Naive thymus-derived CD8-positive, alpha-beta T cell (primary cell): ENCODE results near the gene CT45A10. TPM values are rescaled to one million over a fixed set of nuclear protein-coding genes. Genes with fewer than 3 reads are reported as not detected.
"Not testable (repeated sequence)": the region's sequence is repeated elsewhere in the genome, so short reads cannot be mapped to it uniquely, and the experiment has no call there.

ENCODE experiments used
- ATAC-seq, 2 donors: fragments of 150-1000 bp; cut with Tn5 transposase in 1 of 2; sonication (Bioruptor Pico), chemical (Tn5 transposase) in 1 of 2; 1 replicate in 1 of 2; 2 replicates in 1 of 2; pipeline ENCODE4 v1.10.0; 2021; ENCODE audit warnings: mild to moderate bottlenecking in 2 of 2, moderate library complexity in 2 of 2
- POLR2A ChIA-PET: fragments of 350-600 bp; sonication (Branson Sonifier 250); formaldehyde crosslinking; loops from one replicate; lab custom pipeline; 2021; ENCODE audit warnings: antibody characterized with exemption; lab: Charles Lee
- DNase-seq, 10 donors: peaks; one replicate each; pipeline versions ENCODE4 v3.0.0 to v3.0.0-alpha.2; 2020 to 2022
- H3K27ac Mint-ChIP-seq, 10 donors: one replicate each; pipeline ENCODE4 v1.8.0; 2020 to 2022; ENCODE audit warnings: mild to moderate bottlenecking in 10 of 10, mixed read lengths in 10 of 10, moderate library complexity in 4 of 10, inconsistent platforms in 1 of 10
- H3K27me3 Mint-ChIP-seq, 5 donors: one replicate each; pipeline ENCODE4 v1.8.0; 2021 to 2022; ENCODE audit warnings: mixed read lengths in 5 of 5
- H3K36me3 Mint-ChIP-seq, 3 donors: one replicate each; pipeline ENCODE4 v1.8.0; 2020 to 2022; ENCODE audit warnings: mixed read lengths in 3 of 3, mild to moderate bottlenecking in 2 of 3, inconsistent platforms in 1 of 3
- H3K4me1 Mint-ChIP-seq, 4 donors: one replicate each; pipeline ENCODE4 v1.8.0; 2021 to 2022; ENCODE audit warnings: mixed read lengths in 4 of 4
- H3K4me3 Mint-ChIP-seq, 10 donors: one replicate each; pipeline ENCODE4 v1.8.0; 2020 to 2022; ENCODE audit warnings: mild to moderate bottlenecking in 10 of 10, mixed read lengths in 10 of 10, moderate library complexity in 6 of 10, inconsistent platforms in 1 of 10
- H3K9me3 Mint-ChIP-seq, 9 donors: one replicate each; pipeline ENCODE4 v1.8.0; 2020 to 2022; ENCODE audit warnings: mixed read lengths in 9 of 9, mild to moderate bottlenecking in 3 of 9, inconsistent platforms in 1 of 9, moderate library complexity in 1 of 9
- polyA plus RNA-seq, 3 donors: library from polyadenylated mRNA; unstranded; fragments of 300-500 nt; fragmentation: Illumina TruSeq; gene quantifications; one replicate each; pipeline ENCODE4 v1.2.3, GENCODE V29; 2021
- total RNA-seq, 8 experiments: library from RNA in 2 of 8; stranded (reverse) in 2 of 8; gene quantifications; one replicate each; pipeline ENCODE4 v1.2.3 and lab custom pipeline; 2021 to 2026

Gene CT45A10
- total and polyA plus RNA-seq, 5 experiments from 2014 or later, result not detected

DNA sequence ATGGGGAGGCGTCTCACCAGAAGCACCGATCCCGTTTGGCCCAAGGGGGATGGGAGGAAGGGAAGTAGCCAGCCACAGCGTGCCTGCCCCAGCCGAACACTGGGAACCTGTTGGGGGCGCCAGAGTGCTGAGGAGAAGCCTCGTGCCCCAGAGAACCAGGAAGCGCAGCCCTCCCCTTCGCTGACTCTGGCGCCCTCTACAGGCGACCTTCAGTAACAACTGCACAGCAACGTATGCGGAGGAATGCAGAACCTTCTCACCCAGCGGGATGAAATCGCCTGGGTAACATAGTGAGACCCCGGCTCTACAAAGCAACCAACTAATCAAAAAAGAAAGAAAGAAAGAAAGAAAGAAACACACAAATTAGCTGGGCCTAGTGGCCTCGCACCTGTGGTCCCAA, 38.8 kb downstream of the CT45A10 start, which contains the start of gene CT45A8:
TSS of gene CT45A8 (minus strand) at position 101 of the 400 bp plus-strand sequence. CDS start 3,755 bp downstream, outside the sequence.
- ATAC-seq, H3K4me3 Mint-ChIP-seq, H3K27me3 Mint-ChIP-seq, H3K4me1 Mint-ChIP-seq, H3K36me3 Mint-ChIP-seq, H3K27ac Mint-ChIP-seq, H3K9me3 Mint-ChIP-seq, DNase-seq, POLR2A ChIA-PET: not testable (repeated sequence)

GRCh38 chrX:135837180-135837579, 56.1 kb downstream of the CT45A10 start, which contains the start of gene CT45A7:
TSS of gene CT45A7 (minus strand) at chrX:135837280. CDS start at chrX:135833533, 3,747 bp downstream.
- ATAC-seq, H3K27ac Mint-ChIP-seq, H3K9me3 Mint-ChIP-seq, POLR2A ChIA-PET, H3K27me3 Mint-ChIP-seq, H3K4me3 Mint-ChIP-seq, DNase-seq, H3K36me3 Mint-ChIP-seq, H3K4me1 Mint-ChIP-seq: not testable (repeated sequence)

Other genes with a start within 250 kb of the CT45A10 start
- gene CT45A1, start 179.8 kb downstream of the CT45A10 start, total RNA-seq, result not detected
- not detected for gene CT45A1, start 179.8 kb downstream of the CT45A10 start, polyA plus RNA-seq
- not detected for gene CT45A3, start 125.3 kb downstream of the CT45A10 start, total RNA-seq
- not detected for gene CT45A3, start 125.3 kb downstream of the CT45A10 start, polyA plus RNA-seq
- not detected for gene CT45A5, start 107.9 kb downstream of the CT45A10 start, total RNA-seq
- gene CT45A5, start 107.9 kb downstream of the CT45A10 start, polyA plus RNA-seq, result not detected
- not detected for gene CT45A6, start 90.7 kb downstream of the CT45A10 start, total RNA-seq
- not detected for gene CT45A6, start 90.7 kb downstream of the CT45A10 start, polyA plus RNA-seq
- not detected for gene CT45A2, start 73.4 kb downstream of the CT45A10 start, total RNA-seq
- gene CT45A2, start 73.4 kb downstream of the CT45A10 start, polyA plus RNA-seq, result not detected
- not detected for gene CT45A7, start 56.2 kb downstream of the CT45A10 start, total RNA-seq
- gene CT45A7, start 56.2 kb downstream of the CT45A10 start, polyA plus RNA-seq, result not detected
- not detected for gene CT45A8, start 38.9 kb downstream of the CT45A10 start, total RNA-seq
- not detected for gene CT45A8, start 38.9 kb downstream of the CT45A10 start, polyA plus RNA-seq
- gene CT45A9, start 21.6 kb downstream of the CT45A10 start, total RNA-seq, result not detected
- not detected for gene CT45A9, start 21.6 kb downstream of the CT45A10 start, polyA plus RNA-seq
- gene SAGE1, start 272 bp upstream of the CT45A10 start, total RNA-seq, result not detected
- gene SAGE1, start 272 bp upstream of the CT45A10 start, polyA plus RNA-seq, result not detected
- 10 to 100 TPM; 24.8 to 25.3 TPM for gene MMGT1, start 80.5 kb upstream of the CT45A10 start, total RNA-seq
- gene MMGT1, start 80.5 kb upstream of the CT45A10 start, polyA plus RNA-seq, result 1 to 10 TPM; 6.9 to 8.3 (median 7.7) TPM
- gene SLC9A6, start 92.0 kb upstream of the CT45A10 start, total RNA-seq, result 10 to 100 TPM; 16.3 to 18.6 TPM
- 10 to 100 TPM; 14.4 to 18.3 (median 17.1) TPM for gene SLC9A6, start 92.0 kb upstream of the CT45A10 start, polyA plus RNA-seq